ENCODE results near the gene EIF6.

The EIF6 gene

GRCh38 chr20:35327074-35327976 is 42.8 kb upstream of the EIF6 start:
- no peak for TF ChIP-seq CTCF (IDR thresholded peaks at IDR 0.05; ENCODE audit: borderline replicate concordance, control extremely low read depth, extremely low read depth, insufficient read depth, missing control alignments)
- no peak for DNase-seq (ENCODE audit: low spot score)
- in situ Hi-C loops (cut with MboI; ENCODE audit: low sequenced_read_pairs, unreplicated experiment) = no loop called here

GRCh38 chr20:35326740-35327073 is 42.1 kb upstream of the EIF6 start:
- TF ChIP-seq CTCF (IDR thresholded peaks at IDR 0.05; ENCODE audit: borderline replicate concordance, control extremely low read depth, extremely low read depth, insufficient read depth, missing control alignments) = no peak
- no peak for DNase-seq (ENCODE audit: low spot score)
- in situ Hi-C loops (cut with MboI; ENCODE audit: low sequenced_read_pairs, unreplicated experiment) = no loop called here

- DNase-seq (ENCODE audit: low spot score) = no peak
- in situ Hi-C loops (cut with MboI; ENCODE audit: low sequenced_read_pairs, unreplicated experiment) = no loop called here
- TF ChIP-seq CTCF (IDR thresholded peaks at IDR 0.05; ENCODE audit: borderline replicate concordance, control extremely low read depth, extremely low read depth, insufficient read depth, missing control alignments) = no peak
Measured at GRCh38 chr20:35326021-35326739, 41.6 kb upstream of the EIF6 start.

GRCh38 chr20:35325401-35325800 is 40.8 kb upstream of the EIF6 start:
- in situ Hi-C loops (cut with MboI; ENCODE audit: low sequenced_read_pairs, unreplicated experiment) = no loop called here
- TF ChIP-seq CTCF (IDR thresholded peaks at IDR 0.05; ENCODE audit: borderline replicate concordance, control extremely low read depth, extremely low read depth, insufficient read depth, missing control alignments) = no peak
- DNase-seq (ENCODE audit: low spot score) = no peak

GRCh38 chr20:35320396-35321126 is 36.0 kb upstream of the EIF6 start:
- no peak for DNase-seq (ENCODE audit: low spot score)
- in situ Hi-C loops (cut with MboI; ENCODE audit: low sequenced_read_pairs, unreplicated experiment) = no loop called here
- no peak for TF ChIP-seq CTCF (IDR thresholded peaks at IDR 0.05; ENCODE audit: borderline replicate concordance, control extremely low read depth, extremely low read depth, insufficient read depth, missing control alignments)

GRCh38 chr20:35319871-35320197 is 35.3 kb upstream of the EIF6 start:
- DNase-seq (ENCODE audit: low spot score) = no peak
- in situ Hi-C loops (cut with MboI; ENCODE audit: low sequenced_read_pairs, unreplicated experiment) = no loop called here
- TF ChIP-seq CTCF (IDR thresholded peaks at IDR 0.05; ENCODE audit: borderline replicate concordance, control extremely low read depth, extremely low read depth, insufficient read depth, missing control alignments) = no peak
